ENCODE results near the gene RAB11FIP3.

The RAB11FIP3 gene

DNA sequence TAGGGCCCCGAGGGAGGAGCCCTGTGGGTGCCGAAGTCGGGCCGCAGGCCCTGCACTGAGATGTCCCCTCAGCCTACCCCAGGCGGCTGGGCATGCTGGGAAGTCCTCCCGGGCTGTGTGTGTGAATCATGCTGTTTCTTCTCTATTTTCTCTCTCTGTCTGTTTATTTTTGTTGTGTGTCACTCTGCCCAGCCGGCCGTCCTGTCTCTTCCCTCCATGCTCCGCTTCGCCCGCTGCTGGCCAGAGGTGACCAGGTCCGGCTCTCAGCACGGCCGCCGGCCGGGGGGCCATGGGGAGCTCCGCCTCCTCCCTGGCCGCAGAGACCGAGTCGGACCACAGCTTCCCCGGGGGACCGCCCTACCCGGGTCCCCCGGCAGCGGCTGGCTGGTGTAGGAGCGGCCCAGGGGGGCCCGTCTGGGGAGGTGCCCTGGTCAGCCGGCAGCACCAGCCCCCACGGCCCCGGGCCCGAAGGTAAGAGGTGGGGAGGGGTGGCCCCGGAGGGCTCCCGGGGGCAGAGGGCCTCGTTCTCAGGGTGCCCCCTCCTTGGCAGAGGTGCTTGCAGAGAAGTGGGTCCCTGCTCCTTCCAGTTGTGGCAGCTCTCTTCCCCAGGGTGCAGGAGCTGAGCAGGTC lies 114.6 kb downstream of the RAB11FIP3 start:
- no peak overlapping the region for H3K4me3 ChIP-seq (ENCODE audit: low read depth, low read length)
- no peak for DNase-seq (ENCODE audit: low read depth)
- TF ChIP-seq, protein P1, sequence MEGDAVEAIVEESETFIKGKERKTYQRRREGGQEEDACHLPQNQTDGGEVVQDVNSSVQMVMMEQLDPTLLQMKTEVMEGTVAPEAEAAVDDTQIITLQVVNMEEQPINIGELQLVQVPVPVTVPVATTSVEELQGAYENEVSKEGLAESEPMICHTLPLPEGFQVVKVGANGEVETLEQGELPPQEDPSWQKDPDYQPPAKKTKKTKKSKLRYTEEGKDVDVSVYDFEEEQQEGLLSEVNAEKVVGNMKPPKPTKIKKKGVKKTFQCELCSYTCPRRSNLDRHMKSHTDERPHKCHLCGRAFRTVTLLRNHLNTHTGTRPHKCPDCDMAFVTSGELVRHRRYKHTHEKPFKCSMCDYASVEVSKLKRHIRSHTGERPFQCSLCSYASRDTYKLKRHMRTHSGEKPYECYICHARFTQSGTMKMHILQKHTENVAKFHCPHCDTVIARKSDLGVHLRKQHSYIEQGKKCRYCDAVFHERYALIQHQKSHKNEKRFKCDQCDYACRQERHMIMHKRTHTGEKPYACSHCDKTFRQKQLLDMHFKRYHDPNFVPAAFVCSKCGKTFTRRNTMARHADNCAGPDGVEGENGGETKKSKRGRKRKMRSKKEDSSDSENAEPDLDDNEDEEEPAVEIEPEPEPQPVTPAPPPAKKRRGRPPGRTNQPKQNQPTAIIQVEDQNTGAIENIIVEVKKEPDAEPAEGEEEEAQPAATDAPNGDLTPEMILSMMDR (IDR thresholded peaks at IDR 0.05; ENCODE audit: control insufficient read depth, extremely low read depth, insufficient read depth): no peak

DNA sequence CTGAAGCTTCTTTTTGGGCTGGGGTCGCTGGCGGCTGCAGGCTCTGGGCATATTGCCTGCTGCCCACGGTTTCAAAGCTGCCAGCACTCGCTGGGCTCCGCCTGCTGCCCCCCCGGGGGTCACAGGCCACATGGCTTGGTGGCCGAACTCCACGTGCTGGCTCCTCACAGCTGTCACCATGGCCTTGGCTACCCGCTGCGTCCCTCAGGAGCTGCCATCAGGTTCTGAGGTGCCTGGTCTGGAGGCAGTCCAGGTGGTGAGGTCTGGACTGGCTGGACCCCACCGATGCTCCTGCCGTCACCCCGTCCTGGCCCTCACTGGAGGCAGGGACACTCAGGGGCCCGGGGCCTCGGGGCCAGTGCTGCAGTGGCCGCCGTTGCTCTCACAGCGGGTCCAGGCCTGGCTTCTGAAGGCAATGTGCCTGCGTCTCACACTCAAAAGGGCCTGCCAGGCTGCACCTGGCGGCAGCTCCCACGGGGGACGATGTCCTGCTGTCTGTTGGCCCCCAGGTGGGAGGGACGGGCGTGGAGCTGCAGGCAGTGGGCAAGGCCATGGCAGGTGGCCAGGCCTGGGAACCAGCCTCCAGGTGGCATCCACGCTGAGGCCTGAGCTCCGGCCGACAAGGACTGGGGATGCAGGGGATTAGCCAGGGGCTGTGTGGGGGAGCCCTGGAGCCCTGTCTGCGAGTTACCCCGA lies 115.3 kb downstream of the RAB11FIP3 start:
- TF ChIP-seq, protein P1 (IDR thresholded peaks at IDR 0.05; ENCODE audit: control insufficient read depth, extremely low read depth, insufficient read depth): no peak
- no peak for DNase-seq (ENCODE audit: low read depth)
- no peak overlapping the region for H3K4me3 ChIP-seq (ENCODE audit: low read depth, low read length)

DNA sequence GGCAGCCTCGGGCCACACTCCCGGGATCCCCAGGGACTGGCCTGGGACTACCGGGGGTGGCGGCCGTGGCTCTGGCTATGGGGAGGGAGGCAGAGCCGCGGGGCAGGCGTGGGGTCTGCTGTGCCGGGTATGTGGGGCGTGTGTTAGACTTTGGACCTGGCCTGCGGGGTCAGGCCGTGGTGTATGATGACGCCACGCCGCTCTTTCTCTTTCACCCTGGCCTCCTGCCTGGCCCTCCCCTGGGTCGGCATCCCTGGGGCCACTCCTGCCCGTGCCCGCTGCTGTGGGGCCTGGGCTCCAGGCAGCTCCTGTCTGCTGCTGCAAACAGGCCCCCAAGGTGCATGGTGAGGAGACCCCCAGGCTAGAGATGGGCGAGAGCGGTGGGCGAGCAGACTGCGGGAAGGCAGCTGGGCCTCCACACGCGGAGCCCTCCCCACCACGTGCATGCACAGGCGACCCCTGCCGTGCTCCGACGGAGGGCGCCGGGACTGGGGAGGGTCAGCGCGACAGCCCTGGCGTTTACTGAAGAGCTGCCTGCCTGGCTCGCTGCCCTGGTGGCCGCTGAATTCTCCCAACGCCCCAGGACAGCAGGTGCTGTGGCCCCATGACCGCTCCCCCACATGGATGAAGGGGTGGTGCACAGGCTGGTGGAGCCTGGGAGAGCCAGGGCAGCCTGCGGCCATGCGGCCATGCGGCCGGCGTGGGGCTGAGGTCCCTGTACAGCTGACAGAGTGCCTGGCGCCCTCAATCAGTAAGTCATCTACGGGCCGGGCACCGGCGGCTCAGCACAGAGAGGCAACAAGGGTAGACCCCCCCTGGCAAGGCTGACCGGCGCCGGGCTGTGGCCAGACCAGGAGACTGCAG lies 118.1 kb downstream of the RAB11FIP3 start:
- no peak overlapping the region for H3K4me3 ChIP-seq (ENCODE audit: low read depth, low read length)
- TF ChIP-seq, protein P1 (IDR thresholded peaks at IDR 0.05; ENCODE audit: control insufficient read depth, extremely low read depth, insufficient read depth): no peak
- DNase-seq (ENCODE audit: low read depth): no peak

DNA sequence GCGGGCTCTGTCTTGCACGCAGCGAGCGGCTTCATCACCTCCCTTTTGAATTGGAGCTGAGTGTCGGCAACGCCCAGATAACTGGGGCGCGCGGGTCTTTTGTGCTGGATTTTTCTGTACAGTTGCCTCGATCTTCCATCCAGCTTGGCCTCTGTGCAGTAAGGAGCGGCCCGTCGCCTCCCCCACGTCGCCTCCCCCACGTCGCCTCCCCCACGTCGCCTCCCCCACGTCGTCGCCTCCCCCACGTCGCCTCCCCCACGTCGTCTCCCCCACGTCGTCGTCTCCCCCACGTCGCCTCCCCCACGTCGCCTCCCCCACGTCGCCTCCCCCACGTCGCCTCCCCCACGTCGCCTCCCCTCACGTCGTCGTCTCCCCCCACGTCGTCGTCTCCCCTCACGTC lies 119.1 kb downstream of the RAB11FIP3 start:
- DNase-seq (ENCODE audit: low read depth): no peak
- TF ChIP-seq, protein P1 (IDR thresholded peaks at IDR 0.05; ENCODE audit: control insufficient read depth, extremely low read depth, insufficient read depth): no peak
- no peak overlapping the region for H3K4me3 ChIP-seq (ENCODE audit: low read depth, low read length)

DNA sequence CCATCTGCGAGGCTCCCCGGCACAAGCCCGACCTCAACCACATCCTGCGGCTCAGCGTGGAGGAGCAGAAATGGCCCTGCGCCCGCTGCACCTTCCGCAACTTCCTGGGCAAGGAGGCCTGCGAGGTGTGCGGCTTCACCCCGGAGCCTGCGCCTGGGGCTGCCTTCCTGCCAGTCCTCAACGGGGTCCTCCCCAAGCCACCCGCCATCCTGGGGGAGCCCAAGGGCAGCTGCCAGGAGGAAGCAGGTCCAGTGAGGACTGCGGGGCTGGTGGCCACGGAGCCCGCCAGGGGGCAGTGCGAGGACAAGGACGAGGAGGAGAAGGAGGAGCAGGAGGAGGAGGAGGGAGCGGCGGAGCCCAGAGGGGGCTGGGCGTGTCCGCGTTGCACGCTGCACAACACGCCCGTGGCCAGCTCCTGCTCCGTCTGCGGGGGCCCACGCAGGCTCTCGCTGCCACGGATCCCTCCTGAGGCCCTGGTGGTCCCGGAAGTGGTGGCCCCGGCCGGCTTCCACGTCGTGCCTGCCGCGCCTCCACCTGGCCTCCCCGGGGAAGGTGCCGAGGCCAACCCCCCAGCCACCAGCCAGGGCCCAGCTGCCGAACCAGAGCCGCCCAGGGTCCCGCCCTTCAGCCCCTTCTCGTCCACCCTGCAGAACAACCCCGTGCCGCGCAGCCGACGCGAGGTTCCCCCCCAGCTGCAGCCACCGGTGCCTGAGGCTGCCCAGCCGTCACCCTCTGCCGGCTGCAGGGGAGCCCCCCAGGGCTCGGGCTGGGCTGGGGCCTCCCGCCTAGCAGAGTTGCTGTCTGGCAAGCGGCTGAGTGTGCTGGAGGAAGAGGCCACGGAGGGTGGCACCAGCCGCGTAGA lies 121.7 kb downstream of the RAB11FIP3 start:
- H3K4me3 ChIP-seq (ENCODE audit: low read depth, low read length): no peak overlapping the region
- no peak for DNase-seq (ENCODE audit: low read depth)
- TF ChIP-seq, protein P1 (IDR thresholded peaks at IDR 0.05; ENCODE audit: control insufficient read depth, extremely low read depth, insufficient read depth): peak; percentile 92

DNA sequence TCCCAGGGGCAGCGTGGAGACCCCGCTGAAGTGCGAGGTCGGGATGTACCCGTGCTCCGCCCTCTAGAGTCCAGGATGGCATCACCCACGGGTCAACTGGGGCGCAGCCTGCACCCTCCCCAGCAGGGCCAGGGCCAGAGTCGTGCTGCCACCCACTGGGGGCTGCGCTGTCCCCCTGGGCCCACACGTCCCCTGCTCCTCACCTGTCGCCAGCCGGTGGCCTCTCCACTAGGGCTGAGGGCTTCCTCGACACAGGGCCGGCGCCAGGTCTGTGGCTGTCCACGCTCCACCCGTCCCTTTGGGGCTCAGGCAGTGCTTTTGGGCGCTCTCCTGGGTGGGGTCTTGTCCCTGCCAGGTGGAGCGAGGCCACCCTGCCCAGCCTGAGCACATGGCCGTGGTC lies 123.1 kb downstream of the RAB11FIP3 start:
- DNase-seq (ENCODE audit: low read depth): no peak
- no peak overlapping the region for H3K4me3 ChIP-seq (ENCODE audit: low read depth, low read length)
- TF ChIP-seq, protein P1 (IDR thresholded peaks at IDR 0.05; ENCODE audit: control insufficient read depth, extremely low read depth, insufficient read depth): no peak

All from LNCaP clone FGC (cell line).